Measurements from ENCODE around the gene SUSD1.

- no peak for TF ChIP-seq CTCF (IDR thresholded peaks at IDR 0.05)
- no peak for TF ChIP-seq EZH2 (IDR thresholded peaks at IDR 0.05; ENCODE audit: borderline replicate concordance, insufficient read depth, low read depth, low read length, poor library complexity, severe bottlenecking)
These were observed 162.8 kb downstream of the SUSD1 start for GRCh38 chr9:112012026-112012902.

All from B cell (primary cell).